ENCODE results near the gene ATP8B1.

DNA sequence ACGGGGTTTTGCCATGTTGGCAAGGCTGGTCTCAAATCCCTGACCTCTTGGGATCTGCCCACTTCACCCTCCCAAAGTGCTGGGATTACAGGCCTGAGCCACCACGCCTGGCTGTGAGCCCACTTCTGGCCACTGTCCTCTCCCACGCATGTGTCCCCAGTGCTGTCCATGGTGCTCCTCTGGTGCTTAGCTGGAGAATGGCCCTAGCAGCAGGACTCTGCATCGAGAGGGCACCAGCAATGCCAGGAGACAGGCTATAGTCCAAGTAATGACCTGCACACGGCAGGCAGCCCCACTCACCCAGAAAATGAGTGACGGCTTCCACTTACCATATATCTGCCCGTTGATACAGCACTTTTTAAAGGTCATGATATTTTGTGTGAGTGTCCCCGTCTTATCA lies 115.1 kb downstream of the ATP8B1 start:
- no peak for TF ChIP-seq RAD21 (IDR thresholded peaks at IDR 0.05; ENCODE audit: low read depth)
- TF ChIP-seq, protein P1, sequence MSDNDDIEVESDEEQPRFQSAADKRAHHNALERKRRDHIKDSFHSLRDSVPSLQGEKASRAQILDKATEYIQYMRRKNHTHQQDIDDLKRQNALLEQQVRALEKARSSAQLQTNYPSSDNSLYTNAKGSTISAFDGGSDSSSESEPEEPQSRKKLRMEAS (IDR thresholded peaks at IDR 0.05), result no peak

Data from Ishikawa (cell line).